Measurements from ENCODE around the gene ABI1. TPM values are rescaled to one million over a fixed set of nuclear protein-coding genes. Genes with fewer than 3 reads are reported as not detected.

Gene ABI1
- total RNA-seq, 1 experiment from 2014 or later, result 36.9 TPM

DNA sequence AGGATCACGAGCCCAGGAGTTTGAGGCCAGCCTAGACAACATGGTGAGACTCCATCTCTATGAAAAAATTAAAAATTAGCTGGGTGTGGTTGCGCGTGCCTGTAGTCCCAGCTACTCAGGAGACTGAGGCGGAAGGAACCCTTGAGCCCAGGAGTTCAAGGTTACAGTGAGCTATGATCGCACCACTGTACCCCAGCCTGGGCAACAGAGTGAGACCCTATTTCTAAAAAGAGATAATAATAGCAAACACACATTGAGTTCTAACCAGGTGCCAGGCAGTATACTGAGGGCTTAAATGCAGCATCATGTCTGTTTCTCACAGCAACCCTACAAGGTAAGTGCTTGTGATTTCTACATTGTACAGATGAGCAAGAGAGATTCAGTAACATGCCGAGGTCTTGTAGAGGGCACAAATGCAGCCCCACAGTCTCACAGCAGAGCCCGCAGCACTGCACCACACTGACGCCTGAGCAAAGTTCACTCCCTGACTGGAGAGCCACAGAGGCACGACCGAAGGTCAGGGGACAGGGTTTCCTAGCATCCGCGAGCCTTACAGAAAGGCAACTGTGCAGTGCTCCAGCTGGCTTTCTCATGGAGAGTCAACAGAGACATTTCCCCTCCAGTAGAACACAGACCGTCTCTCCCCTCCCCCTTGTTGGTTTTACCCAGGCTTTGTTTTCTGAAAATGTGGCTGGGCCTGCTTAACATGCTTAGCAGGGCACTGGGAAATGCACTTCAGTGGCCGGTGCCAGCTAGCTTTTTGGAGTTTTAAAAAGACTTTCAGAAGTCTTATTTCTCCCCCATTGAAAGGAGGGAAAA is 126.8 kb downstream of the ABI1 start:
- Histone ChIP-seq H4K8ac (replicated peaks; ENCODE audit: insufficient read length, low read depth, low read length) (no peak overlapping the region), H3K56ac (ENCODE audit: insufficient read length, low read depth, low read length) (no peak overlapping the region), H2BK15ac (ENCODE audit: low read depth, low read length) (no peak overlapping the region), H3K23ac (ENCODE audit: insufficient read length, low read depth, low read length) (no peak overlapping the region), H4K91ac (ENCODE audit: insufficient read length, low read depth, low read length) (no peak overlapping the region), H3K18ac (ENCODE audit: insufficient read length, low read depth, low read length) (no peak overlapping the region), H3K4ac (ENCODE audit: low read depth, low read length) (no peak overlapping the region), H3K14ac (ENCODE audit: insufficient read depth, low read length) (no peak overlapping the region), H3K4me1 (ENCODE audit: insufficient read depth, low read length) (no peaks in the 10 kb centered on the region), H2BK5ac (ENCODE audit: insufficient read length, low read length) (no peak overlapping the region), H2AFZ (ENCODE audit: low read length) (no peak overlapping the region), H3K9ac (ENCODE audit: extremely low read depth, insufficient read length, low read length) (no peak overlapping the region), H3K9me3 (ENCODE audit: control insufficient read depth, low read depth, low read length) (no peaks in the 10 kb centered on the region), H2BK12ac (ENCODE audit: insufficient read length, low read depth, low read length) (no peak overlapping the region), H3K79me1 (ENCODE audit: insufficient read depth, low read depth, low read length, poor library complexity, severe bottlenecking) (no peaks in the 10 kb centered on the region), H4K5ac (ENCODE audit: insufficient read length, low read depth, low read length) (no peak overlapping the region), H3K23me2 (ENCODE audit: insufficient read length, low read depth, low read length, poor library complexity, severe bottlenecking) (no peaks in the 10 kb centered on the region), H2BK120ac (ENCODE audit: low read depth, low read length, poor library complexity, severe bottlenecking) (no peak overlapping the region), H3K27ac (ENCODE audit: insufficient read length, low read depth, low read length) (no peak overlapping the region), H3K4me2 (ENCODE audit: insufficient read depth, insufficient read length, low read length) (no peak overlapping the region), H3K27me3 (ENCODE audit: insufficient read depth, low read length) (no peaks in the 10 kb centered on the region), H2AK5ac (ENCODE audit: insufficient read length, low read length) (no peak overlapping the region), H4K20me1 (ENCODE audit: control insufficient read depth, insufficient read depth, insufficient read length) (no peaks in the 10 kb centered on the region), H3K79me2 (ENCODE audit: insufficient read depth, low read length) (no peaks in the 10 kb centered on the region), H3T11ph (ENCODE audit: low read length) (no peak overlapping the region), H2BK20ac (ENCODE audit: low read depth, low read length, poor library complexity, severe bottlenecking) (no peak overlapping the region)
- Mint-ChIP-seq H3K4me3 (no peak overlapping the region), H3K4me1 (peaks cover 16 to 20% of the 10 kb centered on the region in 2 experiments), H3K27me3 (ENCODE audit: low read depth) (no peaks in the 10 kb centered on the region), H3K9me3 (no peaks in the 10 kb centered on the region), H3K27ac (peak overlapping the region; percentile 17 to 77 (median 44); a peak in 5 of 7 replicates), H3K36me3 (ENCODE audit: insufficient read depth in 1 of 3, low read depth in 3 of 3) (peaks cover 22 to 81% (median 47%) of the 10 kb centered on the region in 3 experiments; a peak in 6 of 7 replicates)
- DNase-seq, result no peak
- no CpG with 5 or more reads among the region's 14 CpGs for WGBS (ENCODE audit: extremely low coverage, insufficient read length, low lambda C conversion rate)
- TF ChIP-seq, protein P1, sequence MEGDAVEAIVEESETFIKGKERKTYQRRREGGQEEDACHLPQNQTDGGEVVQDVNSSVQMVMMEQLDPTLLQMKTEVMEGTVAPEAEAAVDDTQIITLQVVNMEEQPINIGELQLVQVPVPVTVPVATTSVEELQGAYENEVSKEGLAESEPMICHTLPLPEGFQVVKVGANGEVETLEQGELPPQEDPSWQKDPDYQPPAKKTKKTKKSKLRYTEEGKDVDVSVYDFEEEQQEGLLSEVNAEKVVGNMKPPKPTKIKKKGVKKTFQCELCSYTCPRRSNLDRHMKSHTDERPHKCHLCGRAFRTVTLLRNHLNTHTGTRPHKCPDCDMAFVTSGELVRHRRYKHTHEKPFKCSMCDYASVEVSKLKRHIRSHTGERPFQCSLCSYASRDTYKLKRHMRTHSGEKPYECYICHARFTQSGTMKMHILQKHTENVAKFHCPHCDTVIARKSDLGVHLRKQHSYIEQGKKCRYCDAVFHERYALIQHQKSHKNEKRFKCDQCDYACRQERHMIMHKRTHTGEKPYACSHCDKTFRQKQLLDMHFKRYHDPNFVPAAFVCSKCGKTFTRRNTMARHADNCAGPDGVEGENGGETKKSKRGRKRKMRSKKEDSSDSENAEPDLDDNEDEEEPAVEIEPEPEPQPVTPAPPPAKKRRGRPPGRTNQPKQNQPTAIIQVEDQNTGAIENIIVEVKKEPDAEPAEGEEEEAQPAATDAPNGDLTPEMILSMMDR (conservative IDR thresholded peaks at IDR 0.05), result no peak

All from H9 (cell line).